NT2/D1 (cell line): ENCODE data around the gene RANBP17.

Source experiments
- YY1 ChIP-seq: IDR thresholded peaks from 2 replicates; pipeline ENCODE4 v1.6.1; 2011; ENCODE audit not compliant: insufficient read length, insufficient read depth
- ZNF274 ChIP-seq: IDR thresholded peaks from 2 replicates; pipeline ENCODE4 v1.6.1; 2011; ENCODE audit warnings: mild to moderate bottlenecking, low read depth, low read length

DNA sequence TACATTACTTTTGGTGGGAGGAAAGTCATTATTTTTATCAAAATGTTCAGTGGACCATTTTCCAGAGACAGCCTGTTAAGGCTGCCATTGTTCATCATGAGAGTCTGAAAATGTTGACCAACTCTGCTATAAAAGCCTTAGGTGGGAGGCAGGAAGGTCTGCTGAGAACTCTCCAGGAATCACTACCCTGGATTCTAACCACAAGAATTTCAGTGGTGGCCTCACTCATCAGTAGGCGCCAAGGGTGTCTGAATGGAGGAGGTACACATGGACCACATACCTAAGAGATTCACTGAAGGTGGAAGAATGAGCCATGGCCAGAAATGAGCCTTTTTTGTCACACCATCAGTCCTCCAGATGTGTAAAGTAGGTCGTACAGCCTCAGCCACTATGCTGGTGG is 426.2 kb downstream of the RANBP17 start:
- no peak for TF ChIP-seq ZNF274
- TF ChIP-seq YY1 = no peak
